Central memory CD4-positive, alpha-beta T cell (primary cell): Measurements from ENCODE around the gene MPZL1.
A peak's percentile ranks its signal among the peaks of the same experiment; 100 is the strongest.

ENCODE experiments used
- DNase-seq: peaks from one replicate; pipeline ENCODE4 v3.0.0; 2022

The MPZL1 gene

DNA sequence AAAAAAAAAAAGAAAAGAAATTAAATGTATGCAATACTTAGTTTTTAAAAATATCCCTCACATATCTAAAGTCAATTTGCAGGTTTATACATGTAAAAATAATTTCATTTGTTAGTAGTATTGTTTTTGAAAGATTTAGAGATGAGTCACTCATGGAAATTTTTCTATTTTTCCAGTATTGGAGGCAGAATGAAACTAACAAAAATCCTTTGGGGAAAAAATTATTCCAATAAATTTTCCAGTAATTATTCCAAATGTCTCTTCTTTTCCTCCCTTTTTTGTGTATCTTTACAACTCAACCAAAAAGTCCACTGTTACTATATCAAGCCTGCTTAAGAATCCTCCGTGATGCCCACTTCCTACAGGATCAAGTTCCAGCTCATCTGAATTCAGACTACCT is 29.9 kb downstream of the MPZL1 start:
- no peak for DNase-seq

DNA sequence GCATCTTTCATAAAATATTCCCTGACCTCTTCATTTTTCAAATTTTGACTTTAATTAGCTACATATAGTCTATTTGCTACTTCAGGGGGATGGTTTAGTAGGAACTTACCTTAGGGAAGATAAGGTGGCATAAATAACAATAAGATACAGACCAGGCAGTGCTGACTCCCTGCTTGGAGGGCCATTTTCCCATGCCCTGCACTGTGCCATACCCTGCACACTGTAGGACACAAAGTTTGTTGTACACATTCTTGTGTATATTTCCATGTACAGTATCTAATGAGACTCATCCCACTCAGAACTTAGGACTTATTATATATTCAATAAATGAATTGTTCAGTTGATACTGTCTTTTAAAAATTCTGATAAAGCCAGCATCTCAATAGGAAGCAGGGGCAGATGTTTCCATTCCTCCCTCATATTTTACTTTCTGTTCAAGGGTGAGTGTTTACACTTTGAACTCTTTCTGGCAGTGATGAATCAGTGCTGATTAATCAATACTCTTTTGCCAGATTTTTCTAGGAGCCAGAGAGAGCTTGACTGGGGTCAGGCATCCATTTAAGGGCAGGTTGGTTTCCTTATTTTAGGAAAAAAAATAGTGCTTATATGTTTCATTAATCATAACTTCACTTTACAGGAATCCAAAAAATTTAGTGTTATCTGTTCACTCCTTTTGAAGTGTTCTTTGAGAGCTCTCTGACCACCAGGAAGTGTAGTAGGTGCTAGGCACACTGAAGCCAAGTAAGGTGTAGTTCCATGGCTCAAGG is 30.6 kb downstream of the MPZL1 start:
- DNase-seq = no peak

DNA sequence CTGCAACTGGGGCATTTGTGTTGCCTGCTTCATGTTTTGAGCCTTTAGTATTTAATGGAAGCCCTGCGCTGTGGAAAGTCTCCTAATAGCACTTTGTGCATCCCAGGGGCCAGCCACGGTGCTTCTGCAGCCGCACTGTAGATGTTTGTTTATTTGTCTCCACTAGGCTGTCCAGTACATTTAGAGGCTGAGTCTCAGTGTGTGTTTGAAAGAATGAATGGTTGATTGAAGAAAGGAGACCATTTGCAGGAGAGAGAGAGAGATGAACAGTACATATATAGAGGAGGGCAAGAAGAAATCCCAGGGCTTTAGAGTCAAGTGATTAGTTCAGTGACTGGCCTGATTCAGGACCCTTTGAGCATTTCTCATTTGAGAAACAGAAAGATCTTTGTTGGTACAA is 33.9 kb downstream of the MPZL1 start:
- DNase-seq = no peak

DNA sequence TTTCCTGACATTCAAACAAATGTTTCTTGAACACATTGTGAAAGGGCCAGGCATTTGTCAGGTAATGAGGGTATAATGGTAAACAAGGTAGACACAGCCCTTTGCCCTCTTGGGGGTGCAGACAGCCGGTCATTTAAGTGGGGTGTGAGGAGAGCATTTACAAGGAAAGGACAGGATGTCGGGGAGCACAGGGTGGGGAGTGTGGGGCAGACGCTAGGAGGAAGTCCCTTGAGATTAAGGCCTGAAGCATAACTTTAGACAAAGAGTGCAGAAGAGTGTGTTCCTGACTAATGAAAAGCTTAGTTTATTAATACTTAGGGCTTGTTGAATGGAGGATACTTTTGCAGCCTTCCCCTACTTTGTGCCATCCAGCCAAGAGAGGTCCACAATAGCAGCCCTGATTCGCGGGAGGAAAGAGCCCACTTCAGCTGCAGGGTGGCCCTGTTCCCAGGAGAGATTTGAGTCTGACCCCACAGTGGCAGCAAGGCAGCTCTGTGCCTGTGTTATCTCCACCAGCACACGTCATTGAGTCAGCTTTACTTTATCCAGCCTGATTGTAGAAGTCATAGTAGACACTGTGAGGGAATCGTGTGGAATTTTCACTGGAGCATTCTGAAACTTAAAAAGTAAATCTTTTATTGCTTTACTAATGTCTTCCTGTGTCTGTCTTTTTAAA is 35.1 kb downstream of the MPZL1 start:
- no peak for DNase-seq

DNA sequence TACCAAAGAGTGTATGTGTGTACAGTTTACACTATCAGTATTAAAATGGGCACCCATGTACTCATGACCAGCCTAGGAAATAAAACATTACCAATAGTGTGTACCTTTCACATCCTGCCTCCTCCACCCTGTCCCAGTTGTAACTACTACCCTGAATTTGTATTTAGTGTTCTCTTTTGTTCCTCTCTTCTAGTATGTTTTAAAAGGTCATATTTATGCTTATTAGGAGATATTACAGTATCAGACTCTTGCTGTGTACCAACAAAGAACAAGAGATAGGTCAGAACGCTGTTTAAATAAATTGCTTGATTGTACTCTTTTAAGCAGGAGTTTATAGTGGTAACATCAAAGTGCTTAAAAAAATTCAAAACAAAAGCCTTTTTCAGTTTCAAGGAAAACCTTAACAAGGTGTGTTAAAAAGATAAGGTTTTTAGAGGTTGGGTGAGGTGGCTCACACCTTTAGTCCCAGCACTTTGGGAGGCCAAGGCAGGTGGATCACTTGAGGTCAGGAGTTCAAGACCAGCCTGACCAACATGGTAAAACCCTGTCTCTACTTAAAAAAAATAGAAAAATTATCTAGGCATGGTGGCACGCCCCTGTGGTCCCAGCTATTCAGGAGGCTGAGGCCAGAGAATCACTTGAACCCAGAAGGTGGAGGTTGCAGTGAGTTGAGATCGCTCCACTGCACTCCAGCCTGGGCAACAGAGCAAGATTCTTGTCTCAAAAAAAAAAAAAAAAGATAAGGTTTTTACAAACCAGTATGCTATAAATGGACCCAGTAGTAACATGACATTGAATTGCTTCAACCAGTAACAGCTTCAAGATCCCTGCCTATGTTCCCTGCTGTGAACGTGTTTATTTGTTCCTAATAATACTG is 35.9 kb downstream of the MPZL1 start:
- DNase-seq = no peak

DNA sequence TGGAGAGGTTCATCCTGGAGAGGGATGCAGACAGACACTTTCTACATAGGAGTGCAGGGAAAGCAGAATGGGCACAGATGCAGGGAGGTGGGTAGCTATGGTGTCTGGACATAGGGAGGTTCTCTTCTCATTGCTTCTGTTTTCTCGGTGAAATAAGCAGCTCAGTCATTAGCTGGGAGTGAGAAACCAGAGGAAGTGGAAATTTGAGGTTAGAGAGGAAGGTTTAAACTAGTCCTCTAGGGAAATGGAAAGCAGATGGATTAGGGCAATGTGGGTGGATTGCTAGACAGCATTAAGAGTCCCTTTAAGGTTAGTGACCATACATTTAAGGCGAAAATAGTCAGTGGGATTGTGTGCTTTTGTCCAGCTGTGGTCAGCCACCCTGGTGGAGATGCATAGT is 39.6 kb downstream of the MPZL1 start:
- DNase-seq = no peak

DNA sequence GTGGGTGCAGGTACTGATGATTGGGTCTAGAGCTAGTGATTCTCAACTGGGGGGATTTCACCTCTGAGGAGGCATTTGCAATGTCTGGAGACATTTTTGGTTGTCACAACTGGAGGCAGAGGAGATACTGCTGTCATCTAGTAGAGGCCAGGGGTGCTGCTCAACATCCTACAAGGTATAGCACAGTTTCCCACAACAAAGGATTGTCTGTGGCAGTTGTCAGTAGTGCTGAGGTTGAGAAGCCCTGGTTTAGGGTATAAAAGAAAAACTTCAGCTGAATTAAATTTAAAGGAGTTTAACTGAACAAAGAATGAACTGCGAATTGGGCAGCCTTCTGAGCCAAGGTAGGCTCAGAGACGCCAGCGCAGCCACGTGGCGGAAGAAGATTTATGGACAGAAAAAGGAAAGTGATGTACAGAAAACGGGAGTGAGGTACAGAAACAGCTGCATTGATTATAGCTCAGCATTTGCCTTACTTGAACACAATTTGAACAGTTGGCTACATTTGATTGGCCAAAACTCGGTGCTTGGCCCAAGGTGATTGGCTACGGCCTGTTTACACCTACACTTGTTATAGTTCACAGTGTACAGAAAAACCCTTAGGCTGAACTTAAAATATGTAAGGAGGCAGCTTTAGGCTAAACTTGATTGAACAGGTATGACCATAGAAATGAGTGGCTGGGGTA is 40.4 kb downstream of the MPZL1 start:
- DNase-seq = peak; percentile 11

DNA sequence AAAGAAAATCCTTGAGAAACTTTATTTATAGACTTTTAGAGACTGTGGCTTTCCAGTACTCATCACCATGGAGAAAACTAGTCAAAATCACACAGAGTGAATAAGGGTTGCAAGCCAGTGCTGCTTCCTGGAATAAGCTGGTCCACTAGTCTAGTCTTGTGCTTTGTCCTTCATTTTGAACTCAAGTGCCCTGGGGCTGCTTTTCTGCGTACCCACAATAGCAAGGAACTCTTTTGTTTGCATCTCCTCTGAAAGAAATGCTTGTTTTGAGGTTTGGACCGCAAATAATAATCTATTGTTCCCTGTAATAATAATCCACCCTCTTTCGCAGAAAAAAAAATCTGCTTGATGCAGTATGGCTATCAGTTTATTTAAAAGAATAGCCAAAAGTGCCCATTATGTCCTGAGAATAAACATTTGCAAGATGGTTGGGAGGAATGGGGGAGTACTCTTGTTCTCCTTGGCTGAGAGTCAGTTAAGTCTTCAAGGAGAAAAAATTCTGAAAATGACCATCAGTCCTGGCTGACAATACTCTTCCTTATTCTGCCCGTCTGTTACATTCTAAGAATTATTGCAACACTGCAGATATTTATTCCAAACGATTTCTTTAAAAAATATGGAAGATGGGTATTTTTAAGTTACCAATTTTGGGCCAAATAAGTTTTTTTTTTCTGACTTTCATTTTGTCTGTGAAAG is 41.9 kb downstream of the MPZL1 start:
- DNase-seq = no peak

DNA sequence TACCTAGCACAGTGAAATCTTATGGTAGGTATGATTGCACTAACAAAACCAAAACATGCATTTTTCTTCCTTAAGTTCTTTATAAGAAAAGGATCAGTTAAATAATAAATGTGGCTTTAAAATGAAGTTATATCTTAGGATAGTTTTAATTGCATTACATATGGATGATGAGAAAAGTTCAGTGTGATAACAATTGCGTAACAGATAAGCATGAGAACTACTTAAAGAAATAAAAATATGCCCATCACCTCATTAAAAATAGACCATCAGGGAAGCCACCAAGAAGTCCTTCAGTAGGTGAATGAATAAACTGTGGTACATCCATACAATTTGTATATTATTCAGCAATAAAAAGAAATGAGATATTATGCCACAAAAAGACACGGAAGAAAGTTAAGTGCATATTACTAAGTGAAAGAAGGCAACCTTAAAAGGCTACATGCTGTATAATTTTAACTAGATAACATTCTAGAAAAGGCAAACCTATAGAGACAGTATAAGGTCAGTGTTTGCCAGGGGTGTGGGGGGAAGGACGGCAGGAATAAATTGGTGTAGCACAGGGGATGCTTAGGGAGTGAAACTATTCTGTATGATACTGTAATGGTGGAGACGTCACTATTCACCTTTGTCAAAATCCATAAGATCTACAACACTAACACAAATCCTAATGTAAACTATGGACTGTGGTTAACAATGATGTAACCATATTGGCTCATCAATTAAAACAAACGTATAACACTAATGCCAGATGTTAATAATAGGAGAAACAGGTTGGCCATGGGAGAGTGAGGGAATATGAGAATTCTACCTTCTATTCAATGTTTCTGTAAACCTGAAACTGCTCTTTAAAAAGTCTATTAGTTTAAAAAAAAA is 42.9 kb downstream of the MPZL1 start:
- DNase-seq = no peak

DNA sequence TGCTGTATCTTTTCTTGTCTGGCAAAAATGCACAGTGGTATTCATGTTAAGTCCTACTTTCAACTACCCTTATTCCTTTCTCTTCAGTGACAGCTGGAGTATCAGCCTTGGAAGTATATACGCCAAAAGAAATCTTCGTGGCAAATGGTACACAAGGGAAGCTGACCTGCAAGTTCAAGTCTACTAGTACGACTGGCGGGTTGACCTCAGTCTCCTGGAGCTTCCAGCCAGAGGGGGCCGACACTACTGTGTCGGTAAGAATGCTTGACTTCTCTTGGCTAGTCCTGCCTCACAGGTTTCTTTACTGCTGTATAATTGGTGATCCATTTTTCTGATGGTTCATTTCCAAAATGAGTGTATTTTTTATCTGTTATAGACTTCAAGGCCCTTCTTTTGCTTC is 43.7 kb downstream of the MPZL1 start:
- DNase-seq = no peak

DNA sequence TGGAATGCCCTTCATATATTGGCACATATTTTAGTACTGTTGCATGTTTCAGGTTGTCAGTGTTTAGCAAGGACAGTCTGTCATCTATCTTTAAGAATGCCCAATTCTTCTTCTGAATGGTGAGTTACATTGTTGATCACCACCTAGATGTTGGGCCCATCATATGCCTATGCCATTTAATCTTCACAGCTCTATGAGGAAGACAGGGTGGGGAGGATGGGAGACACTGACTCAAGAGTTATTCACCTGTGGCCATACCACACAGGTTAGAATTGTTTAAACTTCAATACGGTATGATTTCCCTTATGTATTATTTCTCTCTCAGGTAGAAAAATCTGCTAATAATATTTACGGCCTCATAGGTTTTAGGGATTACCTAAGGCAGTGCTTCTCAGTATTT is 44.8 kb downstream of the MPZL1 start:
- DNase-seq = no peak

DNA sequence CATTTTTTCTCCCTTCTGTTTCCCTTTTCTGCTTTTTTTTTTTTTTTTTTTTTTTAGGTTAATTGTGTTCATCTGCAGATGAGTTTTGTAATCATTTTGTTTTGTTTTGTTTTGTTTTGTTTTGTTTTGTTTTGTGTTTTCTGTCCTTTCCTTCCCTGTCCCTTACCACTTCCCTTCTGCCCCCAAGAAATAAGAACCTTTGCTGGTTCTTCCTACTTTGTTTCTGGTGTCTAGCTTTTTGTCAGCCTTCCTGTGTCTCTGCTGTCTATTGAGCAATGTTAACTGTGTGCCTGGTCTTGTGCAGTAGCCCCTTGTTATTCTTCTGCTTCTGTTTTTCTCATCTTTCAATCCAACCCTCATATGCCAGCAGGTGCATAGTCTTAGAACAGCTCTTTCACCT is 46.0 kb downstream of the MPZL1 start:
- DNase-seq = no peak

DNA sequence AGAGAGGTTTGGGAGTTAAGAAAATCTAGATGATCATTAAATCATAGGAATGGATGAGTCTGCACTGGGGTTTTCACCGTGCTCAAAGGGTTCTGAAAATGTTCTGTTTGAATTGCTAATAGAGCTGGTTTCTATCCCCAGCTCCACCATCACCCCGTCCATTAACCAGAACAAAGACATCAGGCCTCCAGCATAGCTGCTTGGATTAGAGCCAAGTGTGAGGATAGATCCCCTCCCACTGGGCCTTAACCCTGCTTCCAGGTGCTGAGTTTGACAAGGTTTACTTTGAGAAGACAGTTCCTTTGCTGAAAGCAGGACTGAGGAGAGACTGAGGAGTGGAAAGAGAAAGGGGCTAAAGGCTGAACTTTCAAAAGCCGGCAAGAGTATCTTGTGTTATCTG is 48.3 kb downstream of the MPZL1 start:
- DNase-seq = no peak

DNA sequence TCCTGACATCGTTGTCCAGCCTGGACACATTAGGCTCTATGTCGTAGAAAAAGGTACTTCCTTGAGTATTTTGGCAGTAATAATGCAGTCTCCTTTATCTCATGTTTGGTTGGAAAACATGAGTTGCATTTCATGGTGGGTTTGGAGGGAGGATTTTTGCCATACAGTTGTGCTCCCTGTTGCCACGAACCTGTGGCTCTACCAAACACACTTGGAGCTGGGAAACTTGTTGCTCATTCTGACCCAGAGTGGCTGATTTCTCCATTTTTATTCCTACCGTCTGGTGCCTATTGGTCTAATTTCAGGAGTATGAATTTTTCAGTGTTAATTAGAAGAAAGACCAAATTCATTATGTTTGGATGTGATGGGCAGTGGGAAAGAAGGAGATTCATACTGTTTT is 50.7 kb downstream of the MPZL1 start:
- DNase-seq = no peak

DNA sequence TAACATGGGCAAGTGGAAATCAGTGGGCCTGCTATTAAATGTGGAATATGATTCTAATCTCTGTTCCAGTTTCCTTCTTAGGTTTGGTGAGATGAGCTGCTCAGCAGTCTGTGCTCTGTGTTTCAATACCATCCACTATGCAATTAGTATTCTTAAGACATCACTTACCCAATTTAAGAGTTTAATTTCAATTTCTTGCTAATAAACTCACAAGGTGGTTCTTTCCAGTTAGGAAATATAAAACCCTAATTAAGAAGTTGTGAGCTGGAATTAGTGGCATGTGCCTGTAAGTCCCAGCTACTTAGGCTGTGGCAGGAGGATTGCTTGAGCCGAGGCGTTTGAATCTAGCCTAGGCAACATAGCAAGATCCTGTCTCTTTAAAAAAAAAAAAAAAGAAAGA is 51.7 kb downstream of the MPZL1 start:
- no peak for DNase-seq

DNA sequence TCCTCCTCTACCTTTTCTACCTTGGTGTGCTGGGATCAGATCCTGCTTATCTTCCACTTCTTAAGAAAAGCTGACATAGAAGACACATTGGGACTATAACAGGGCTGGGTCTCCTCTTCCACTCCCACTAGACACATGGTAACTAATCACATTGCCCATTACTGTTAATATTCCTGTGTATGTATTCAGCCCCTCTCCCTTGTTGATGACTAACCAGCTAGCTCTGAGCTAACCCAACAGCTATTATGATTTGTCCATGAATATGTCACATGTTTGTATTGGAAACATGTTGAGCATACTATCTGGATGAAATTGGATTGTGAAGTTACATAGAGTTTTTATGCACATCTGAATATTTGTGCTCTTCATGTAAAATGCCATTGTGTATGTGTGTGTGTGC is 52.9 kb downstream of the MPZL1 start:
- no peak for DNase-seq

DNA sequence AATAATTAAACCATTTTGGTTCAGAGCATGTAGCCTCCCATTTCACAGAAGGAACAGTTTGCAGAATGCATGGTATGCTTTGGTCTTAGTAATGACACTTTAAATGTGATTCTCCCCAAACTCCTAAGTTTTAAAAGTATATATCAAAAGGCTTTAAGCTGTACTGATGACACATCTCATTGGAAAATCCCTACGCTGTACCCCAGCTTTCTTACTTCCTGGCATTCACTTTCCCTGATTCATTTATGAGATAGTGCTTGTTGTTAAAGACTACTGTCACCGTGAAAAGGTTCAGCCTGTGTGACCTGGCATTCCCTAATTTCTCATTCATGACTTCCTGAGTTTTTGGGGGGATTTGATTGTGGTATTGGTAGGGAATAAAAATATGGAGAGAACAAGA is 53.4 kb downstream of the MPZL1 start:
- no peak for DNase-seq

DNA sequence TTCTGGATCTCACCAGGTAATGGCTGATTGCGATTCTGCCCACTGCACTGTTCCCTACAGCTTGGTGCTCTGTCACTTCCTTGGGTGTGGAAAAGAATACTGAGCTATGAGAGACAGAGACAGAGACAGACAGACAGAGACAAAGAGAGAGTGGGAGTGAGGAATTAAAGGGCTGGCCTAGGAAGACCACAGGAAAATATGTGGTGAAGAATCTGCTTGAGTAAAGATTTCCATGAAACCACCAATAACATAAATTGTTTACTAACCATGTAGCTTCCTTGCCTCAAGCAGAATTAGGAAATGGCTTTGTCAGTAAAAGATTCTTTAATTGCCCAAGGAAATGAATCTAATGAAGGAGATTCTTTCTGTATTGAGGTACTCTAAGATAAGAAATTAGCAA is 54.4 kb downstream of the MPZL1 start:
- no peak for DNase-seq

DNA sequence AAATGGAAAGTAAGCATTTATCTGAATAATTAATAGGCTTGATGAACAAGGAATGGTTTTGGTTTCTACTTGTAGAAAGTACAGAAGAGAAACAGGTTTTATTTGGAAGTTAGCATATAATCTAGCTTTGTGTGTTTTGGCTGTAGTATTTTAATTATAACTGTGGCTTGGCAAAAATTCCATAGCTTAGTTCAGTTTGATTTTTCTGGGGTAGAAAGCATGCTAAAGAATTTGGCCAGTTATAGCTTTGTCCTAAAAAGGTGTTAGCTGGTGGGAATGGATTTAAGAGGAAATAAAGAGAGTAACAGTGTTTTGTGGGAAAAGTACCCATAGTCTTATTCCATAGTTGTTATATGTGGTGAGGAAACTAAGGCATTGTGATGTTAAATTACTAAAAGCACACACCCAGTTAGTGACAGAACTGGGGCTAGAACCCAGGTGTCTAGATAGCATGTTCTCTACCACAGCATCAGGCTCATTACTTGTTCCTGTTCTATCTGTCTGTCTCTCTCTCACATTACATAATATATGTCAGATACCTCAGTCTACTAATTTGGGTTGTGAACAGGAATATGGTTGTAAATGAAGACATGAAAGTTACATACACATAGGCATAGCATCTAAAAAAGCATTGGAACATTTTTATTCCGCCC is 55.0 kb downstream of the MPZL1 start:
- DNase-seq = no peak

DNA sequence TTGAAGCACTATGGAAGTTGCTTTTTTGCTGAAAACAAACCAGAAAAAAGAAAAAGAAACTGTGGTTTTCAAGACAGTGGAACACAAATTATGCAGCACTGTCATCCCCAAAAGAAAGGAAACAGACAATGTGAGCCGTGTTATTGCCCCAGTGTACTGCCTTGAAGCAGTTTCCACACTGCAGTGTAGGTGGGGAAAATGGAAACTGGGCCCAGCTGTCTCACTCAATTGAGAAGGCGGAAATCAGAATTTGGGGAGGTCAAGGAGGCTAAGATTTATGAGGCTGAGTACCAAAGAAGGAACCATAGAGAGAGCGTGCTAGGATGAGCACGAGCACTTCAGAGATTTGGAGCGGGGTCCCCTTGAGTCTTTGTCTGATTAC is 55.5 kb downstream of the MPZL1 start:
- DNase-seq = no peak

DNA sequence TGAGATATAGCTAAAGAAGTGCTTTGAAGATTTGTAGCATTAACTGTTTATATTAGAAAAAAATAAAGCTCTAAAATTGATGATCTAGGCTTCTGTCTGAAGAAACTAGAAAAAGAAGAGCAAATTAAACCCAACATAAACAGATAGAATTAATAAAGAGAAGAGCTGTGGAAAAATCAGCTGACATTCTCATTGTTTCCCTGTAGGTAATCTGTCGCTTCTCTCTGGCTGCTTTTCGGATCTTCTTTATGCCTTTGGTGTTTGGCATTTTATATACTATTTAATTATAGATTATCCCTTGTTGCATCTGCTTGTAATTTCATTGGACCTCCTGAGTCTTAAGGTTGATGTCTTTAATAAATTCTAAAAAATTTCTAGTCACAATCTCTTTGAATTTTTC is 59.8 kb downstream of the MPZL1 start:
- DNase-seq = no peak
